Progenitor cell of endocrine pancreas (in vitro differentiated cells): ENCODE measurements around the gene ENTPD8. TPM values are rescaled to one million over a fixed set of nuclear protein-coding genes. Genes with fewer than 3 reads are reported as not detected.

Experiments
- DNase-seq: peaks from one replicate; pipeline ENCODE4 v3.0.0; 2021; ENCODE audit warnings: low spot score; ENCODE audit not compliant: unreplicated experiment
- H3K27ac Mint-ChIP-seq: 2 replicates; pipeline ENCODE4 v1.8.0; 2021; ENCODE audit warnings: mild to moderate bottlenecking, moderate library complexity, mixed read lengths
- H3K27me3 Mint-ChIP-seq: 2 replicates; pipeline ENCODE4 v1.8.0; 2021; ENCODE audit warnings: mixed read lengths
- H3K36me3 Mint-ChIP-seq: 2 replicates; pipeline ENCODE4 v1.8.0; 2022; ENCODE audit warnings: mixed read lengths; ENCODE audit not compliant: insufficient read depth
- H3K4me1 Mint-ChIP-seq: 2 replicates; pipeline ENCODE4 v1.8.0; 2021; ENCODE audit warnings: low read depth, mixed read lengths
- H3K4me3 Mint-ChIP-seq: 2 replicates; pipeline ENCODE4 v1.8.0; 2021; ENCODE audit warnings: low read depth, mild to moderate bottlenecking, moderate library complexity, mixed read lengths
- H3K9me3 Mint-ChIP-seq: 2 replicates; pipeline ENCODE4 v1.8.0; 2021; ENCODE audit warnings: low read depth, mixed read lengths
- total RNA-seq: library from RNA; stranded (reverse); gene quantifications from 2 replicates; pipeline ENCODE4 v1.2.1, GENCODE V29; 2021
- TF ChIP-seq, protein P1 (sequence below): fragments of 200-600 bp; sonication (generic); IDR thresholded peaks from one replicate; pipeline ENCODE4 v1.5.0; 2021; ENCODE audit warnings: antibody characterized with exemption, mild to moderate bottlenecking; ENCODE audit not compliant: unreplicated experiment

ENTPD8 gene
- total RNA-seq, 1 donor from 2014 or later, result 2.7 TPM

DNA sequence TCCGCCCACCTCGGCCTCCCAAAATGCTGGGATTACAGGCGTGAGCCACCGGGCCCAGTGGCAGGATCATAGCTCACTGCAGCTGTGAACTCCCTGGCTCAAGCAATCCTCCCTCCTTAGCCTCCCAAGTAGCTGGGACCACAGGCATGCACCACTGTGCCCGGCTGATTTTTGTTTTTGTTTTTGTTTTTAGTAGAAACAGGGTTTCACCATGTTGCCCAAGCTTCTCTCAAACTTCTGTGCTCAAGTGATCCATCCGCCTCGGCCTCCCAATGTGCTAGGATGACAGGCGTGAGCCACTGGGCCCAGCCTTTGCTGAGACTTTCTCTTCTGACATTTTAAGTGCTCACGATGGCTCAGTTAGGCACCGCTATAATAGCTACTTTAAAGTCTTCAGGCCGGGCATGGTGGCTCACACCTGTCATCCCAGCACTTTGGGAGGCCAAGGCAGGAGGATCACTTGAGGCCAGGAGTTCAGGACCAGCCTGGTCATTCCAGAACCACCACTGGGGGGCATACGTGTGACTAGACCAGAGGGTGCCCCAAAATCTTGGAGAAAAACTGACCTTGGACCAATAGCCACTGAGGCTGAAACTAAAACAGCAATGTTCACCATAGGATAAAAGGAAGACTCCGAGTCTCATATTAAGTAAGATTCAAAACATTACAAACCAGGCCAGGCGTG, 3.1 kb upstream of the ENTPD8 start:
- Mint-ChIP-seq H3K36me3 (no peaks in the 10 kb centered on the region), H3K4me3 (no peak overlapping the region), H3K9me3 (no peaks in the 10 kb centered on the region), H3K27ac (peak overlapping the region; percentile 79), H3K27me3 (peaks cover 8% of the 10 kb centered on the region), H3K4me1 (peaks cover 8% of the 10 kb centered on the region)
- DNase-seq, result no peak
- TF ChIP-seq, protein P1, sequence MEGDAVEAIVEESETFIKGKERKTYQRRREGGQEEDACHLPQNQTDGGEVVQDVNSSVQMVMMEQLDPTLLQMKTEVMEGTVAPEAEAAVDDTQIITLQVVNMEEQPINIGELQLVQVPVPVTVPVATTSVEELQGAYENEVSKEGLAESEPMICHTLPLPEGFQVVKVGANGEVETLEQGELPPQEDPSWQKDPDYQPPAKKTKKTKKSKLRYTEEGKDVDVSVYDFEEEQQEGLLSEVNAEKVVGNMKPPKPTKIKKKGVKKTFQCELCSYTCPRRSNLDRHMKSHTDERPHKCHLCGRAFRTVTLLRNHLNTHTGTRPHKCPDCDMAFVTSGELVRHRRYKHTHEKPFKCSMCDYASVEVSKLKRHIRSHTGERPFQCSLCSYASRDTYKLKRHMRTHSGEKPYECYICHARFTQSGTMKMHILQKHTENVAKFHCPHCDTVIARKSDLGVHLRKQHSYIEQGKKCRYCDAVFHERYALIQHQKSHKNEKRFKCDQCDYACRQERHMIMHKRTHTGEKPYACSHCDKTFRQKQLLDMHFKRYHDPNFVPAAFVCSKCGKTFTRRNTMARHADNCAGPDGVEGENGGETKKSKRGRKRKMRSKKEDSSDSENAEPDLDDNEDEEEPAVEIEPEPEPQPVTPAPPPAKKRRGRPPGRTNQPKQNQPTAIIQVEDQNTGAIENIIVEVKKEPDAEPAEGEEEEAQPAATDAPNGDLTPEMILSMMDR, result no peak

DNA sequence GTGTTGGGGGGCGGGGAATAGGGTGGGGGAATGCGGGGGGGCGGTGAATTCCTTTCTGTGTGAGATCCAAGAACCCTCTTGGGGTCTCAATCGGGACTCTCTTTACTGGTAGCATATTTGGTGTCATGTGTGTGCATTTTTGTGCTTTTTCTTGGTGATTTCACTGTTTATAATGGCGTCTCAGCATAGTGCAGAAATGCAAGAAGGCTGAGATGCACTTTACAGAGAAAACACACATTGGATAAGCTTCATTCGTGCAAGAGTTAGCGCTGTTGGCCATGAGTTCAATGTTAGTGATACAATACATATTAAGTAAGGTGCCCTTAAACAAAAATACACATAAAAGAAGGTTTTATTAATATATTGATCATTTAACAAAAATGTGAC, 771 bp upstream of the ENTPD8 start:
- Mint-ChIP-seq H3K9me3 (no peaks in the 10 kb centered on the region), H3K36me3 (no peaks in the 10 kb centered on the region), H3K4me1 (peaks cover 7% of the 10 kb centered on the region), H3K4me3 (peak overlapping the region; percentile 74), H3K27me3 (peaks cover 5% of the 10 kb centered on the region), H3K27ac (peak overlapping the region; percentile 77)
- DNase-seq, result no peak
- TF ChIP-seq, protein P1, result no peak

DNA sequence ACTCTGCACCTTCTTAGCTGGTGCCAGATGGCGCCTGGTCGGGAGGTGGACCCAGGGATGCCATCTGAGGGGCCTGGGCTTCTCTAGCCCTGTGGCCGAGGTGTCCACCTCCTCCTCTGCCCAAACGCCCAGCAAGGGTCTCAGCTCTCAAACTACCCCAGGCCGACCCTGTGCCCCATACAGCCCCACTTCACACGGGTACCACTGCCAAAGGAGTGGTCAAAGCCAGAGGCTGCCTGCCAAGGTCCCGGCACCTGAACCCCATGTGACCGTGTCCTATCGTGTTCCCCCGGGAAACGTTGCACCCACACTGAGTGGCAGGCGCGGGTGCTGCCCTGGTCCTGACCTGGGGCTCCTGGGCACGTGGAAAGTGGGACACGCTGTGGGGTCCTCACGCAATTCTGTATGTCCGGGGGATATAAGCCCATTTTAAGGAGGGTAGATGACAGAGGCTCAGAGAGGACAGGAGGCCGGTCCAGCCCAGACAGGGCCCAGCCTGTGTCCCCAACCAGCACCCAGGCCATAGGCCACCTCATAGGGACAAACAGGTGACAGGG, 1.9 kb downstream of the ENTPD8 start:
- Mint-ChIP-seq H3K4me1 (peaks cover 3% of the 10 kb centered on the region), H3K36me3 (no peaks in the 10 kb centered on the region), H3K9me3 (no peaks in the 10 kb centered on the region), H3K4me3 (no peak overlapping the region), H3K27ac (peak overlapping the region; percentile 52), H3K27me3 (peaks cover 5% of the 10 kb centered on the region)
- TF ChIP-seq, protein P1, result no peak
- DNase-seq, result no peak

DNA sequence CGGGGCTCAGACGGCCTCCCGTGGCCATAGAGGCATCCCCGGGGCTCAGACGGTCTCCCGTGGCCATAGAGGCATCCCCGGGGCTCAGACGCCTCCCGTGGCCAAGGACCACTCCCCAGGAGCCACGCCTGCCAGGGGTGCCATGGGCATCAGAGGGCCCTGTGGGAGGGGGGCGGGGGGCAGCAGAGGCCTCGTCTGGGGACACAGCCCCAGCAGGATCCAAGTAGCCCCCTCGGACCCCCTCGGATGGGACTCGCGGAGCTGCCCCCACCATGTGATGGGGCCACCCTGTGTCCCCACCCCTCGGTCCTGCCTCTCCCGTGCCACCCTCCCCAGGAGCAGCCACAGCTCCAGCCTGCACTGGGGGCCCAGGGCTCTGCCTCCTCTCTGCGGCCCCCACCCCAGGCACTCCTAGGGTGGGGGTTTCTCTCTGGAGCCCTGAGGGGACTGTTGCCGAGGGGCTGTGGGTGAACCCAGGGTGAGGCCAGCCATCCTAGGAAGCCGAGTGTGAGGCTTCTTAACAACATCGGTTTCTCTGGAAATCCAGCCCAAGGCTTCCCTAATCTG, 2.5 kb downstream of the ENTPD8 start:
- no peak overlapping the region for H3K4me3 Mint-ChIP-seq
- H3K27ac Mint-ChIP-seq, result no peak overlapping the region
- peaks cover 5% of the 10 kb centered on the region for H3K27me3 Mint-ChIP-seq
- H3K36me3 Mint-ChIP-seq, result no peaks in the 10 kb centered on the region
- no peak for DNase-seq
- TF ChIP-seq, protein P1, result no peak
- H3K4me1 Mint-ChIP-seq, result peaks cover 3% of the 10 kb centered on the region
- H3K9me3 Mint-ChIP-seq, result no peaks in the 10 kb centered on the region

DNA sequence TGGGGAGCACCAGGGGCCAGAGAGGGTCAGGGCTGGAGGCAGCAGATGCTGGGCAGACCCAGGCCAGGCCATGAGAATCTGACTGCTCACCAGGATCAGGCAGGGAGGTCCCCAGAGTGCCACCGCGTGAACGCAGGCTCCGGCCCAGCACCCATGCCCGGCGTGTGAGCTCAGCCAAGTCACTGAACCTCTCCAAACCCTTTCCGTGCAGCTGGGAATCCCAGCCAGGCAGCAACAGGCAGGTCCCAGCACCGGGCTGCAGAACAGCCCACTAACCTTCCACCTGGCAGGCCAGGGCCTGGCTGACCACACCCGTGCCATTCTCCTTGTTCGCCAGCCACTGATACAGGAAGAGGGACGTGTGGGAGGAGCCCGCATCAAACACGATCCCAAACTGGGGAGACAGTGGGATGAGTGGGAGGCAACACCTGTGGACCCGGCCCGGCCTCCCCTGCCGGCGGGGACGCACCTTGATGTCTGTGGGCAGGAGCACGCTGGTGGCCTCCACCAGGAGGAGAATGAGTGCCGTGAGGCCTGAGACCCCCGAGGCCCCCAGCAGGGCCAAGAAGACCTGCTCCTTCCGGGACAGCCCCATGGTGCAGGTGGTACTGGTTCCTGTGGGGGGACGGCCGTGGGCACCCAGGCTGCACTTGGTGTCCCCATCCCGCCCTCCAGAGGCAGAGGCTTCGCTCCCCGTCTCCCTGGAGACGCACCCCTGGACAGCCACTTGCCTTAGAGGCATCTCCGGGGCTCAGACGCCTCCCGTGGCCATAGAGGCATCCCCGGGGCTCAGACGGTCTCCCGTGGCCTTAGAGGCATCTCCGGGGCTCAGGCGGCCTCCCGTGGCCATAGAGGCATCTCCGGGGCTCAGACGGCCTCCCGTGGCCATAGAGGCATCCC, 3.2 kb downstream of the ENTPD8 start:
- Mint-ChIP-seq H3K4me3 (no peak overlapping the region), H3K36me3 (no peaks in the 10 kb centered on the region), H3K4me1 (peaks cover 3% of the 10 kb centered on the region), H3K9me3 (no peaks in the 10 kb centered on the region), H3K27ac (no peak overlapping the region), H3K27me3 (peaks cover 2% of the 10 kb centered on the region)
- TF ChIP-seq, protein P1, result no peak
- DNase-seq, result no peak
